Astrocyte (in vitro differentiated cells and primary cell): ENCODE results near the gene ITIH2.

Source experiments
- EZH2 ChIP-seq: IDR thresholded peaks from 2 replicates; pipeline ENCODE4 v1.6.1; 2012; ENCODE audit warnings: mild to moderate bottlenecking, low read length, inconsistent platforms; ENCODE audit not compliant: insufficient read depth
- TF ChIP-seq, protein P1 (sequence below): IDR thresholded peaks from 2 replicates; pipeline ENCODE4 v1.5.1; 2011; ENCODE audit warnings: low read depth, mild to moderate bottlenecking, inconsistent platforms, low read length, moderate library complexity; ENCODE audit not compliant: insufficient read depth

- TF ChIP-seq, protein P1, sequence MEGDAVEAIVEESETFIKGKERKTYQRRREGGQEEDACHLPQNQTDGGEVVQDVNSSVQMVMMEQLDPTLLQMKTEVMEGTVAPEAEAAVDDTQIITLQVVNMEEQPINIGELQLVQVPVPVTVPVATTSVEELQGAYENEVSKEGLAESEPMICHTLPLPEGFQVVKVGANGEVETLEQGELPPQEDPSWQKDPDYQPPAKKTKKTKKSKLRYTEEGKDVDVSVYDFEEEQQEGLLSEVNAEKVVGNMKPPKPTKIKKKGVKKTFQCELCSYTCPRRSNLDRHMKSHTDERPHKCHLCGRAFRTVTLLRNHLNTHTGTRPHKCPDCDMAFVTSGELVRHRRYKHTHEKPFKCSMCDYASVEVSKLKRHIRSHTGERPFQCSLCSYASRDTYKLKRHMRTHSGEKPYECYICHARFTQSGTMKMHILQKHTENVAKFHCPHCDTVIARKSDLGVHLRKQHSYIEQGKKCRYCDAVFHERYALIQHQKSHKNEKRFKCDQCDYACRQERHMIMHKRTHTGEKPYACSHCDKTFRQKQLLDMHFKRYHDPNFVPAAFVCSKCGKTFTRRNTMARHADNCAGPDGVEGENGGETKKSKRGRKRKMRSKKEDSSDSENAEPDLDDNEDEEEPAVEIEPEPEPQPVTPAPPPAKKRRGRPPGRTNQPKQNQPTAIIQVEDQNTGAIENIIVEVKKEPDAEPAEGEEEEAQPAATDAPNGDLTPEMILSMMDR = no peak
- no peak for TF ChIP-seq EZH2
These were observed 4.0 kb downstream of the ITIH2 start for GRCh38 chr10:7707102-7707501.
